ENCODE data around the gene FASTKD1. TPM values are rescaled to one million over a fixed set of nuclear protein-coding genes. Genes with fewer than 3 reads are reported as not detected.
"Not testable (repeated sequence)": the region's sequence is repeated elsewhere in the genome, so short reads cannot be mapped to it uniquely, and the experiment has no call there.

Gene FASTKD1
- total RNA-seq, 2 experiments from 2014 or later = 35.4 to 36.2 TPM

DNA sequence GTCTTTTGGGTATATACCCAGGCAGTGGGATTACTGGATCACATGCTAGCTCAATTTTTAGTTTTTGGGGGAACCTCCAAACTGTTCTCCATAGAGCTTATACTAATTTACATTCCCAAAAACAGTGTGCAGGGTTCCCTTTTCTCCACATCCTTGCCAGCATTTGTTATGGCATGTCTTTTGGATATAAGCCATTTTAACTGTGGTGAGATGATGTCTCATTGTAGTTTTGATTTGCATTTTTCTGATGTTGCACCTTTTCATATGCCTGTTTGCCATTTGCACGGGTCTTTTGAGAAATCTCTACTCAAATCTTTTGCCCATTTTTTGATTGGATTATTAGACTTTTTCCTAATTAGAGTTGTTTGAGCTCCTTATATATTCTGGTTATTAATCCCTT lies 8.0 kb downstream of the FASTKD1 start:
- Mint-ChIP-seq H3K4me3 (no peak overlapping the region), H3K9me3 (peaks cover 2% of the 10 kb centered on the region), H3K27me3 (no peaks in the 10 kb centered on the region), H3K4me1 (peaks cover 11% of the 10 kb centered on the region), H3K27ac (no peak overlapping the region), H3K36me3 (ENCODE audit: low read depth) (peaks cover 34% of the 10 kb centered on the region)
- CTCF ChIA-PET = interaction anchor here (1.1 kb wide), 1 partner anchor 86 kb away, joined by 3 read pairs; the partner anchor contains the start of gene BBS5
- POLR2A ChIA-PET = no interaction called here
- DNase-seq = no peak

DNA sequence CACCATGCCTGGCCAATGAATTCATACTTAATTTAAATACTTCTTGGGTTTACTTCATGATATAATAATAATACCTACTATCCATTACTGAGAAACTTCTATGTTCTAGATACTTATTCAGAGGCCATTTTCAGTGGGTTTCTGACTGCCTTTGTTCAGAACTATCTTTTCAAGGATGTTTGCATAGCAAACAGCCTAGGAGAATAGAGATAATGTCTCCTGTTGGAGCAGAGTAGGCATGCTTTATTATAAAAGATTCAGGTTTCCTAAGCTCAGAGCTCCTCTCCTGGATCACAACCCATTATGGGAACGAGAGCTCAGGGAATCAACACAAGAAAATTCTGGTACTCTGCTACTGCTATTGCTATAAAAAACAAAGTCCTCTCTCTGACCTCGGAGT lies 11.1 kb downstream of the FASTKD1 start:
- no peak overlapping the region for H3K4me3 Mint-ChIP-seq
- H3K9me3 Mint-ChIP-seq = peaks cover 2% of the 10 kb centered on the region
- no peaks in the 10 kb centered on the region for H3K4me1 Mint-ChIP-seq
- CTCF ChIA-PET = interaction anchor here (1.0 kb wide), 1 partner anchor 9 kb away, joined by 4 read pairs; no protein-coding TSS in a partner anchor
- H3K27me3 Mint-ChIP-seq = no peaks in the 10 kb centered on the region
- H3K36me3 Mint-ChIP-seq (ENCODE audit: low read depth) = peaks cover 26% of the 10 kb centered on the region
- no peak for DNase-seq
- H3K27ac Mint-ChIP-seq = no peak overlapping the region
- POLR2A ChIA-PET = interaction anchor here (0.9 to 1.0 kb wide), 2 partner anchors 11 to 22 kb away, joined by 3 to 6 read pairs; partner anchors contain the start of gene PPIG

DNA sequence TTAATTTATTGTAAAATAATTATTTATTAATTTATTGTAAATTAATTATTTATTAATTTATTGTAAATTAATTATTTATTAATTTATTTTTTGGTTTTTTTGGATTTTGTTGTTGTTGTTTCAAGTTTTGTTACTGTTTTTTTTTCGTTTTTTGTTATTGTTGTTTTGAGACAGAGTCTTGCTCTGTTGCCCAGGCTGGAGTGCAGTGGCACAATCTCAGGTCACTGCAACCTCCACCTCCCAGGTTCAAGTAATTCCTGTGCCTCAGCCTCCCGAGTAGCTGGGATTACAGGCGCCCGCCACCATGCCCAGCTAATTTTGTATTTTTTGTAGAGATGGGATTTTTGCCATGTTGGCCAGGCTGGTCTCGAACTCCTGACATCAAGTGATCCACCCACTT lies 11.6 kb downstream of the FASTKD1 start:
- not testable (repeated sequence) for H3K4me3 Mint-ChIP-seq, H3K9me3 Mint-ChIP-seq, DNase-seq, H3K27me3 Mint-ChIP-seq, H3K4me1 Mint-ChIP-seq, H3K27ac Mint-ChIP-seq
- peaks cover 23% of the 10 kb centered on the region for H3K36me3 Mint-ChIP-seq (ENCODE audit: low read depth)
- ChIA-PET POLR2A (interaction anchor here (1.0 kb wide), 1 partner anchor 23 kb away, joined by 6 read pairs; the partner anchor contains the start of gene PPIG), CTCF (interaction anchor here (1.0 kb wide), 1 partner anchor 10 kb away, joined by 4 read pairs; no protein-coding TSS in a partner anchor)

DNA sequence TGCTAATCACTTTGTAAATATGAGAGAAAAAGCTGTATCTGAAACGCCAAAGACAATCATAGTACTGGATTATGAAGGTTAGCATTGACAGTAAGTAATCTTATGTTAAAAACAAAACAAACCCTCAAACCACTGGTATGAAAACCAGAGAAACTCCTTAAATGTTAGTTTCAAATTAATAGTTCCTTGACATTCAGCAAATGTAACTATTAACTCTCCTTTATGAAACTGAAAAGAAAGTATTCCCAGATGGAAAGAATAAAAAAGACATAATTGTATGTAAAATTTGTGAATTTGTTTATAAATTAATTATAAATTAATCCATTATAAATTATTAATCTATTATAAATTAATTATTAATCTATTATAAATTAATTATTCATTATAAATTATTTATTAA lies 12.3 kb downstream of the FASTKD1 start:
- no peak for DNase-seq
- Mint-ChIP-seq H3K4me3 (no peak overlapping the region), H3K27me3 (no peaks in the 10 kb centered on the region), H3K9me3 (peaks cover 2% of the 10 kb centered on the region), H3K4me1 (no peaks in the 10 kb centered on the region), H3K36me3 (ENCODE audit: low read depth) (peaks cover 23% of the 10 kb centered on the region), H3K27ac (no peak overlapping the region)
- ChIA-PET POLR2A (no interaction called here), CTCF (no interaction called here)

DNA sequence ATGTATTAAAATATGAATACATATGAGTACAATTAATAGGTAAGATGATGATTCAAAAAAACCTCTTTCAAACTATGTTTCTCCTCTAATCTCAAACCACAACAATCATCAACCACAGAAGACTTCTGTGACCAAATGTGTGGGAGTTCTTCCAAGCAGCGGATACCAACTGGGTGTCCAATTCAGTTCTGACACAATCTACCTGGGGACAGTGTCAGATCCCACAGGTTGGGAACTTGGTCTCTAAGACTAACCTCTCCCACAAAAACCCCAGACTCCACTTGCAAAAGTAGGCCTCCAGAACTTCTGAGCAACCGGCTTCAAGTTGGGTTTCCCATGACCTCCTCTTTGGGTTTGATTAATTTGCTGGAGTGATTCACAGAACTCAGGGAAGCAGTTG lies 26.9 kb downstream of the FASTKD1 start:
- no peaks in the 10 kb centered on the region for H3K9me3 Mint-ChIP-seq
- H3K4me3 Mint-ChIP-seq = no peak overlapping the region
- H3K27ac Mint-ChIP-seq = no peak overlapping the region
- peaks cover 8% of the 10 kb centered on the region for H3K4me1 Mint-ChIP-seq
- CTCF ChIA-PET = interaction anchor here (0.7 kb wide), 1 partner anchor 48 kb away, joined by 3 read pairs; no protein-coding TSS in a partner anchor
- DNase-seq = no peak
- H3K36me3 Mint-ChIP-seq (ENCODE audit: low read depth) = peaks cover 31% of the 10 kb centered on the region
- no peaks in the 10 kb centered on the region for H3K27me3 Mint-ChIP-seq
- POLR2A ChIA-PET = no interaction called here

DNA sequence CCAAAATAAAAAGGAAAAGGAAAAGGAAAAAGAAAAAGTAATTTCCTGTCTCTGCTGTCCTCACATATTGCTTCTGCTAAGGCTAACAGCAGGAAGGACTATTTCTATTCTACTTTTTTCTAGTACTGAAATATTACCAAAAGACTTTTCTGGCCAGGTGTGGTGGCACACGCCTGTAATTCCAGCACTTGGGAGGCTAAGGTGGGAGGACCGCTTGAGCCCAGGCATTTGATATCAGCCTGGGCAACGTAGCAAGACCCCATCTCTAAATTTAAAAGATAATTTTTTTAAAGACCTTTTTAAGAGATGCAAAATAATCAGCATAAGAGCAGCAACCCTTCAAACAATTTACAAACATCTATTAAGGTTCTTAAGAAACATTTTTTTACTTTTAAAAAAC lies 31.2 kb downstream of the FASTKD1 start:
- Mint-ChIP-seq H3K36me3 (ENCODE audit: low read depth) (peaks cover 25% of the 10 kb centered on the region), H3K27me3 (no peaks in the 10 kb centered on the region), H3K4me1 (peaks cover 8% of the 10 kb centered on the region), H3K4me3 (no peak overlapping the region), H3K27ac (no peak overlapping the region), H3K9me3 (no peaks in the 10 kb centered on the region)
- POLR2A ChIA-PET = no interaction called here
- no peak for DNase-seq
- CTCF ChIA-PET = no interaction called here

DNA sequence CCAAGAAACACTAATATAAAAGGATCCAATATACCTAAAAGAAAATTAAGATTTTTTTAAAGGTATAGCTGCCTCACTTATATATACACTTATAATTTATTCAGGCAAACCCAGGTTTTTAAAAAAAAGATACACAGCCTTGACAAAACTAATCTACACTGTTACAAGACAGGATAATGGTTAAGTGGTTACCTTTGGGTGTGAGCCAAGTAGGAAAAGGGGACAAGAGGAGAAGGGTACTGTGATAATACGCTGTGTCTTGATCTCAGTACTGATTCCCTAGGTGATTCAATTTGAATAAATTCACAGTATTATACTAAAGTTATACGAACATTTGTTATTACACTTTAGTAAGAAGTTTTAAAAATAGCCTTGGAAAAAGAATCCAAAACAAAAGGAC lies 33.5 kb downstream of the FASTKD1 start:
- H3K4me3 Mint-ChIP-seq = no peak overlapping the region
- no peaks in the 10 kb centered on the region for H3K27me3 Mint-ChIP-seq
- H3K36me3 Mint-ChIP-seq (ENCODE audit: low read depth) = peaks cover 15% of the 10 kb centered on the region
- no peak overlapping the region for H3K27ac Mint-ChIP-seq
- H3K9me3 Mint-ChIP-seq = no peaks in the 10 kb centered on the region
- DNase-seq = no peak
- ChIA-PET POLR2A (no interaction called here), CTCF (no interaction called here)
- H3K4me1 Mint-ChIP-seq = no peaks in the 10 kb centered on the region

DNA sequence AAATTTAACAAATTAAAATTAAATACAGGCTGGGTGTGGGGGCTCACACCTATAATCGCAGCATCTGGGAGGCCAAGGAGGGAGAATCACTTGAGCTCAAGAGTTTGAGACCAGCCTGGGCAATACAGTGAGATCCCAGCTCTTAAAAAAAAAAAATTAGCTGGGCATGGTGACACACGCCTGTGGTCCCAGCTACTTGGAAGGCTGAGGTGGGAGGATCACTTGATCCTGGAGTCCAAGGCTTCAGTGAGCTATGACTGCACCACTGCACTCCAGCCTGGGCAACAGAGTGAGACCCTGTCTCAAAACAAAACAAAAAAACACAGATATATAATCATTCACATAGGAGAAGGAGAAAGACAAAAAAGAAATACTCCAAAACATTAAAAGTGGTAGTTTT lies 34.2 kb downstream of the FASTKD1 start:
- DNase-seq, POLR2A ChIA-PET, H3K9me3 Mint-ChIP-seq, CTCF ChIA-PET, H3K4me3 Mint-ChIP-seq, H3K27ac Mint-ChIP-seq, H3K27me3 Mint-ChIP-seq, H3K4me1 Mint-ChIP-seq: not testable (repeated sequence)
- H3K36me3 Mint-ChIP-seq (ENCODE audit: low read depth) = peaks cover 14% of the 10 kb centered on the region

DNA sequence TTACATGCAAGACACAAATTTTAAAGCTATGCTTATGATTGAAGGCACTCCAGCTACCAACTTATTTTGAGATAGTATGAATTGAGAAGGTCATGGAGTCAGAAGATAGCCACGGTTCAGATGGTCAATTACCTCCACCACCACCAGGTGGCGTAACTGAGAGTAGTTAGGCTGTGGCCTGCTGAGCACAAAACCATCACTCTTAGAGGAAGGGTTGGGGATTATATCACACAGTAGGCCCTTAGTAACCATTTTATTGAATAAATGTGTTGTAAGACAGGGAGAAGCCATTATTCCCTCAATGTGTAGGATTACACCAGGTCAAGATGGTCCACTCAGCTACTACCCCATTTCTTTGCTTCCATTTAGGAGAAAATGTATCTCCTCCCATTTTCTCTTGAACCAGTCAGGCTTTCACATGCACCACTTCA lies 45.4 kb downstream of the FASTKD1 start:
- Mint-ChIP-seq H3K36me3 (ENCODE audit: low read depth) (peaks cover 9% of the 10 kb centered on the region), H3K27ac (no peak overlapping the region), H3K27me3 (no peaks in the 10 kb centered on the region), H3K9me3 (no peaks in the 10 kb centered on the region), H3K4me1 (no peaks in the 10 kb centered on the region), H3K4me3 (no peak overlapping the region)
- ChIA-PET CTCF (interaction anchor here (0.6 to 1.3 kb wide), 9 partner anchors 8 to 400 kb away, joined by 3 to 6 read pairs (median 4); partner anchors contain the start of genes BBS5 and KLHL41), POLR2A (no interaction called here)
- peak; percentile 76 for DNase-seq

DNA sequence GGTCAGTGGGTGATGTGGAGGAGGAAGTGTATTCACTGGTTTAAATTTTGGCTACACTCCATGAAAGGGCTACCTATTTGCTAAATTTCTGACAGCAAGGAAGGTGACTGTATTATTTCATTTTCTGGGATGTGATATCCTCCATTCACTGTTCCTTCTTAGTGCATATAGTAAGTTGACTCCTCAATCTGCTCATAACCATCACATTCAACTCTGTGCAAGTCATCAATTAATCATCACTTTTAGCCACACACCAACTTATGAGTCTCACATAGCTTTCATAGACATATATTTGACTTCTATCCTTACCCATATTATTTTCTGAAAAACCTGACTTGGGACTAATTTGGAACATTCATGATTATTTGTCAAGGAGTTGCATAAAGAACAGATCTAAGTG lies 47.2 kb downstream of the FASTKD1 start:
- CTCF ChIA-PET = no interaction called here
- no peak overlapping the region for H3K27ac Mint-ChIP-seq
- DNase-seq = no peak
- H3K9me3 Mint-ChIP-seq = no peaks in the 10 kb centered on the region
- no peaks in the 10 kb centered on the region for H3K27me3 Mint-ChIP-seq
- peaks cover 9% of the 10 kb centered on the region for H3K36me3 Mint-ChIP-seq (ENCODE audit: low read depth)
- POLR2A ChIA-PET = no interaction called here
- no peak overlapping the region for H3K4me3 Mint-ChIP-seq
- no peaks in the 10 kb centered on the region for H3K4me1 Mint-ChIP-seq

DNA sequence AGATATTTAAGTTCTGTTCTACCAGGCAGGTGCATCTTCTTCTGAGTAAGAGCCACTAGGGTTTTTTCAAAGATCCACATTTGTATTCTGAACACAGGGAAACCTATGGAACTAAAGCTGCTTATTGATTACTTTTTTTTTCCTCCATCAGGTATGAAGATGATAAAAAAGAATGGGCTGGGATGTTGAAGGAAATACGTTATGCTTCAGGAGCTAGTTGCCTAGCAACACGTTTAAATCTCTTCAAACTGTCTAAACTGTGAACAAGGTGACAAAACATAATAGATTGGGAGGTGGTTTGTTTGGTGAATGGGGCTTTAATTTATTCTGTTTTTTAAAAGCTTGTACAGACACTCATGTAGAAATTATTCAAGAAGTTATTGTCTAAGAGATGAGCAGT lies 48.2 kb downstream of the FASTKD1 start:
- DNase-seq = no peak
- no peak overlapping the region for H3K27ac Mint-ChIP-seq
- no peaks in the 10 kb centered on the region for H3K9me3 Mint-ChIP-seq
- H3K36me3 Mint-ChIP-seq (ENCODE audit: low read depth) = peaks cover 7% of the 10 kb centered on the region
- CTCF ChIA-PET = no interaction called here
- POLR2A ChIA-PET = no interaction called here
- H3K27me3 Mint-ChIP-seq = no peaks in the 10 kb centered on the region
- H3K4me3 Mint-ChIP-seq = no peak overlapping the region
- H3K4me1 Mint-ChIP-seq = no peaks in the 10 kb centered on the region

DNA sequence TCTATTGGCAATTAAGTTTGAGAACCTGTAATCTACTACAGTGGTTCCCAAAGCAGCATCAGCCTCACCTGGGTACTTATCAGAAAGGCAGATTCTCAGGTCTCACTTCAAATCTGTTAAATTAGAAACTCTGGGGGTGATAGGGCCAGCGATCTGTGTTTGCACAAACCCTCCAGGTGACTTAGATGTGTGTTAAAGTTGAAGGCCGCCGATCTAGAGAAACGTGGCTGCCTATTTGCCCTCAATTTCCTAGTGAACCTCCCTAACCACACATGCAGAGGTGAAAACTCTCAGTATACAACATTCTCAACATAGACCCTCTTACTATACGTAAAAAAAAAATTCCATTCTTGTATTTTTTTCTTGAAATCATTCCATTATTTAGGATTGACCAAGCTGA lies 50.0 kb downstream of the FASTKD1 start:
- POLR2A ChIA-PET = no interaction called here
- DNase-seq = no peak
- CTCF ChIA-PET = interaction anchor here (1.0 kb wide), 1 partner anchor 15 kb away, joined by 4 read pairs; the partner anchor contains the start of gene KLHL41
- H3K4me1 Mint-ChIP-seq = no peaks in the 10 kb centered on the region
- H3K36me3 Mint-ChIP-seq (ENCODE audit: low read depth) = peaks cover under 1% of the 10 kb centered on the region
- H3K27ac Mint-ChIP-seq = no peak overlapping the region
- H3K27me3 Mint-ChIP-seq = no peaks in the 10 kb centered on the region
- no peak overlapping the region for H3K4me3 Mint-ChIP-seq
- no peaks in the 10 kb centered on the region for H3K9me3 Mint-ChIP-seq

DNA sequence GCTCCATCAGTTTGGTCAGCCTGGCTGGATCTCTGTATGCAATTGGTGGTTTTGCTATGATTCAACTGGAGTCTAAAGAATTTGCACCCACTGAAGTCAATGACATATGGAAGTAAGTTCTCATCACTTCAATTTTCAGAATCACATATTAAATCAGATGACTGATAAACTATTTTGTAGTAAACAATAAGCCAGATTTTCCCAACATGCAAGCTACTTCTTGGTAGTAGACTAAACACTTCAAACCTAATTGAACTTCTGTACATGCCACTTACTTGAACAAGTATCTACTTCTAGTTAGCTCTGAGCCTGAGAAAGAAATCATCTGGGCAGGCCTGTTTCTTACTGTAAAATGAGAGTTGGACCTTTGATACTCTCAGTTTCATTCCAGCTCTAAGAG lies 52.8 kb downstream of the FASTKD1 start:
- DNase-seq = no peak
- no peaks in the 10 kb centered on the region for H3K36me3 Mint-ChIP-seq (ENCODE audit: low read depth)
- no peaks in the 10 kb centered on the region for H3K9me3 Mint-ChIP-seq
- H3K4me1 Mint-ChIP-seq = no peaks in the 10 kb centered on the region
- no peak overlapping the region for H3K27ac Mint-ChIP-seq
- H3K27me3 Mint-ChIP-seq = no peaks in the 10 kb centered on the region
- CTCF ChIA-PET = interaction anchor here (0.7 to 1.2 kb wide), 2 partner anchors 8 to 408 kb away, joined by 3 read pairs; no protein-coding TSS in a partner anchor
- no peak overlapping the region for H3K4me3 Mint-ChIP-seq
- POLR2A ChIA-PET = no interaction called here

DNA sequence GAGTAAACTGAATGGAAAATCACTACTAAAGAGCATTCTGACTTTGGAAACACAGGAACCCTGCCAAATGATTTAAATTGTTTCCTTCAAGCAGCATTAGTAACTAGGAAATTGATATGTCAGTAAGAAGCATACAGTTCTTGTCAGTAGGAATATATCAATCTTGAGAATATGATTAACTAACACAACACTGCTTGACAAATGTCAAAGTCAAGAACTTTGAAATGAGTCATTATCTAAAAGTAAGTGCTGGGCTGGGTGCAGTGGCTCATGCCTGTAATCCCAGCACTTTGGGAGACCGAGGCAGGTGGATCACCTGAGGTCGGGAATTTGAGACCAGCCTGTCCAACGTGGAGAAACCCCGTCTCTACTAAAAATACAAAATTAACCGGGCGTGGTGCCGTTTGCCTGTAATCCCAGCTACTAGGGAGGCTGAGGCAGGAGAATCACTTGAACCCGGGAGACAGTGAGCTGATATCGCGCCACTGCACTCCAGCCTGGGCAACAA lies 57.1 kb downstream of the FASTKD1 start:
- CTCF ChIA-PET; H3K27me3 Mint-ChIP-seq; H3K36me3 Mint-ChIP-seq (ENCODE audit: low read depth); H3K4me3 Mint-ChIP-seq; H3K9me3 Mint-ChIP-seq; H3K27ac Mint-ChIP-seq; POLR2A ChIA-PET; DNase-seq; H3K4me1 Mint-ChIP-seq: not testable (repeated sequence)

Measured in activated CD4-positive, alpha-beta memory T cell treated with anti-CD3 and anti-CD28 coated beads, Interleukin-2, amount 10 ng/mL, durations not matched to agents 7 days and 5 days (primary cell).